H1 (cell line): ENCODE results near the gene ACBD6. TPM values are rescaled to one million over a fixed set of nuclear protein-coding genes. Genes with fewer than 3 reads are reported as not detected.

Experiments used
- BACH1 ChIP-seq: IDR thresholded peaks from 2 replicates; pipeline ENCODE4 v1.6.1; 2012; ENCODE audit warnings: low read length, improper control_type of control experiment
- BCL11A ChIP-seq, 2 experiments: IDR thresholded peaks; one replicate each; pipeline ENCODE4 v1.6.1; 2011; ENCODE audit warnings: low read depth in 2 of 2, low read length in 2 of 2, mild to moderate bottlenecking in 2 of 2
- GABPA ChIP-seq: IDR thresholded peaks from 2 replicates; pipeline ENCODE4 v1.6.1; 2011; ENCODE audit warnings: mild to moderate bottlenecking, low read length, moderate library complexity, borderline replicate concordance; ENCODE audit not compliant: insufficient read depth
- GTF2F1 ChIP-seq: IDR thresholded peaks from 2 replicates; pipeline ENCODE4 v1.6.1; 2012; ENCODE audit warnings: low read depth, low read length, improper control_type of control experiment, borderline replicate concordance
- JUND ChIP-seq: IDR thresholded peaks from 2 replicates; pipeline ENCODE4 v1.6.1; 2011; ENCODE audit warnings: mild to moderate bottlenecking, improper control_type of control experiment, low read length
- NANOG ChIP-seq: IDR thresholded peaks from 2 replicates; pipeline ENCODE4 v1.6.1; 2011; ENCODE audit warnings: low read length, low read depth, mild to moderate bottlenecking, inconsistent platforms; ENCODE audit not compliant: insufficient read depth, poor library complexity, severe bottlenecking
- SP2 ChIP-seq: IDR thresholded peaks from 2 replicates; pipeline ENCODE4 v1.6.1; 2012; ENCODE audit warnings: mild to moderate bottlenecking, low read length, inconsistent platforms
- TBP ChIP-seq: IDR thresholded peaks from 2 replicates; pipeline ENCODE4 v1.6.1; 2011; ENCODE audit warnings: low read depth, low read length, improper control_type of control experiment
- YY1 ChIP-seq: IDR thresholded peaks from 2 replicates; pipeline ENCODE4 v1.6.1; 2011; ENCODE audit warnings: low read depth, mild to moderate bottlenecking, low read length
- polyA plus RNA-seq, 7 experiments: library from polyadenylated mRNA; depleted of rRNA in 3 of 7; stranded (reverse) in 5 of 7; unstranded in 2 of 7; fragments of >200 nt in 5 of 7; fragments of 200-250 nt in 2 of 7; gene quantifications; 1 replicate in 5 of 7; 2 replicates in 1 of 7; 4 replicates in 1 of 7; pipeline versions ENCODE4 v1.2.1 to v1.2.3, GENCODE V29; 2011 to 2013; ENCODE audit warnings: missing spikeins in 2 of 7, mixed read lengths in 2 of 7
- total RNA-seq: library from RNA; stranded (reverse); fragmentation: NEBNext Ultra II Directional; extraction: Animal tissue kit (Norgen Biotek cat#: 25700); gene quantifications from 2 replicates; pipeline ENCODE4 v1.2.1, GENCODE V29; 2021
- TF ChIP-seq, protein P1 (sequence below): IDR thresholded peaks from 2 replicates; pipeline ENCODE4 v1.6.1; 2011; ENCODE audit warnings: low read depth, mild to moderate bottlenecking, low read length; ENCODE audit not compliant: insufficient read depth
- TF ChIP-seq, protein P2 (sequence below): IDR thresholded peaks from 2 replicates; pipeline ENCODE4 v1.6.1; 2012; ENCODE audit warnings: inconsistent platforms
- TF ChIP-seq, protein P3 (sequence below): IDR thresholded peaks from 2 replicates; pipeline ENCODE4 v1.6.1; 2011; ENCODE audit warnings: low read length, improper control_type of control experiment

The ACBD6 gene
- total and polyA plus RNA-seq, 2 of the 8 experiments (the other 6 are each of a cell fraction or from before 2014, with no cell fraction given) = 52.0 to 67.7 TPM

DNA sequence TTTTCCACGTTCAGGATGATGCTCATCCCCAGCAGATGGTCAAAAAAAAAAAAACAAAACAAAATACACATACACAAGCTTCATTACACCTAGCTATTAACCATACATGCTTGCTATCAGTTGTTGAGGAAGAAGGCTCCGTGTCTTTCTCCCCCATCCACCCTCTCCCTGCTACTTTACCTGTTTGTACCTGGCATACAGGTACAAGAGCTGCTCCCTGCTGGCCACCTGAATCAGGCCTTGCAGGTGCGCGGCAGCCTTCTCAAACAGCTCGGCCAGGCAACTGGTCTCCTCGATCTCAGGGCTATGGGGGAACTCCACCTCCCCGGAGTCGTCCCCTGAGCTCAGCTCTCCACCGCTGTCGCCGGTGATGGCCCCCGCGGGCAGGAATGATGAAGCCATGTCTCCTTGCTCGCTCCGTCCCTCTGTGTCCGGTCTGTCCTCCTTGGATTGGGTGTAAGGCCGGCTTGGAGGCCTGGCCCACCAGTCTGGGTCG is 464 bp downstream of the ACBD6 start (continued):
- TF ChIP-seq GABPA (no peak), GTF2F1 (no peak; the same call in 1 of the 2 replicates), YY1 (0 out of 2 replicates have a peak, but pooled peaks have one; percentile 25), JUND (no peak), TBP (no peak), BCL11A (IDR thresholded peaks at IDR 0.05; ENCODE audit: low read depth in 2 of 2, low read length in 2 of 2) (no peak), BACH1 (0 out of 2 replicates have a peak, but pooled peaks have one; percentile 4), SP2 (no peak), NANOG (no peak)
- TF ChIP-seq, protein P1, sequence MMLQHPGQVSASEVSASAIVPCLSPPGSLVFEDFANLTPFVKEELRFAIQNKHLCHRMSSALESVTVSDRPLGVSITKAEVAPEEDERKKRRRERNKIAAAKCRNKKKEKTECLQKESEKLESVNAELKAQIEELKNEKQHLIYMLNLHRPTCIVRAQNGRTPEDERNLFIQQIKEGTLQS = no peak
- TF ChIP-seq, protein P2, sequence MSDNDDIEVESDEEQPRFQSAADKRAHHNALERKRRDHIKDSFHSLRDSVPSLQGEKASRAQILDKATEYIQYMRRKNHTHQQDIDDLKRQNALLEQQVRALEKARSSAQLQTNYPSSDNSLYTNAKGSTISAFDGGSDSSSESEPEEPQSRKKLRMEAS = no peak
- TF ChIP-seq, protein P3, sequence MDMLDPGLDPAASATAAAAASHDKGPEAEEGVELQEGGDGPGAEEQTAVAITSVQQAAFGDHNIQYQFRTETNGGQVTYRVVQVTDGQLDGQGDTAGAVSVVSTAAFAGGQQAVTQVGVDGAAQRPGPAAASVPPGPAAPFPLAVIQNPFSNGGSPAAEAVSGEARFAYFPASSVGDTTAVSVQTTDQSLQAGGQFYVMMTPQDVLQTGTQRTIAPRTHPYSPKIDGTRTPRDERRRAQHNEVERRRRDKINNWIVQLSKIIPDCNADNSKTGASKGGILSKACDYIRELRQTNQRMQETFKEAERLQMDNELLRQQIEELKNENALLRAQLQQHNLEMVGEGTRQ = no peak
